GM18520 (cell line): ENCODE measurements around the gene TSHZ2.

ENCODE experiments used
- ATAC-seq: cut with Tn5 transposase; IDR thresholded peaks from one replicate; pipeline ENCODE4 v1.9.1; 2021; ENCODE audit not compliant: unreplicated experiment

TSHZ2 gene

GRCh38 chr20:53059848-53060247, 87.7 kb downstream of the TSHZ2 start:
- ATAC-seq: no peak

- ATAC-seq: no peak
Measured at GRCh38 chr20:53061192-53062108, 89.3 kb downstream of the TSHZ2 start.

GRCh38 chr20:53064935-53065334, 92.8 kb downstream of the TSHZ2 start:
- no peak for ATAC-seq

DNA sequence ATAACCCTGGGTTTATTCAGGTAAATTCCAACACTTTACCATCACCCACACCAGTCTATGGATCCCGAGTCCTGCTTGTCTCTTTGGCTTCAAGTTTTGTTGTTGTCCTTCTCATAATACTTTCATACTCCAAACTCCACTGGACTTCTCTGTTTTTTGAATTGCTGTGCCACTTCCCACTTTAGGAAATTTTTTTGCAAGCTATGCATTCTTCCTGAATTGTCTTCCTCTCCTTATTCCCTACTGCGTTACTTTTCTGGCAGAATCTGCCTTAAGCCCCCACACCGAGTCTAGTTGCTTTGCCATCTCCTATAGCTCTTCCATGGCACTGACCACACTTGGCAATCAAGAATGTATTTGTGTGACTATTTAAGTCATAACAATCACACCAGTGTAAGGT, 96.1 kb downstream of the TSHZ2 start:
- ATAC-seq: no peak

GRCh38 chr20:53069132-53069531, 97.0 kb downstream of the TSHZ2 start:
- ATAC-seq: no peak

- ATAC-seq: no peak
Measured at GRCh38 chr20:53070224-53070623, 98.1 kb downstream of the TSHZ2 start.

- no peak for ATAC-seq
Measured at GRCh38 chr20:53070706-53071392, 98.7 kb downstream of the TSHZ2 start.

DNA sequence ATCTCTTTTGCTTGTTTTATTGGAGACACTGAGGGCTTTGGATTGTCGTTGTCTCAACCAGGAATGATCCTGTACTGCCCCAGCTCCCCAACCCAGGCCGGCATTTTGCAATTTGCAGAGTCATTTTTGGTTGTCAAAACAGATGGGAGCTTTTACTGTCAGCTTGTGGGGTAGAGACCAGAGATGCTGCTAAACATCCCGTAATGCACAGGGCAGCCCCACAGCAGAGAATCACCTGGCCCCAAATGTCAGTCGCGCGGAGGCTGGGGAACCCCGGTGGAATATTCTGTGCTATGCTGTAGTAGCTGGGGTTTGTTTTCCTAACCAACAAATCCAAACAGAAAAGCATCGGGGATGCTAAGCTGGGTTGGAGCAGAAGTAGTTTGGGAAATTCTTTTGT, 99.7 kb downstream of the TSHZ2 start:
- no peak for ATAC-seq

- no peak for ATAC-seq
Measured at GRCh38 chr20:53072923-53073579, 100.9 kb downstream of the TSHZ2 start.

DNA sequence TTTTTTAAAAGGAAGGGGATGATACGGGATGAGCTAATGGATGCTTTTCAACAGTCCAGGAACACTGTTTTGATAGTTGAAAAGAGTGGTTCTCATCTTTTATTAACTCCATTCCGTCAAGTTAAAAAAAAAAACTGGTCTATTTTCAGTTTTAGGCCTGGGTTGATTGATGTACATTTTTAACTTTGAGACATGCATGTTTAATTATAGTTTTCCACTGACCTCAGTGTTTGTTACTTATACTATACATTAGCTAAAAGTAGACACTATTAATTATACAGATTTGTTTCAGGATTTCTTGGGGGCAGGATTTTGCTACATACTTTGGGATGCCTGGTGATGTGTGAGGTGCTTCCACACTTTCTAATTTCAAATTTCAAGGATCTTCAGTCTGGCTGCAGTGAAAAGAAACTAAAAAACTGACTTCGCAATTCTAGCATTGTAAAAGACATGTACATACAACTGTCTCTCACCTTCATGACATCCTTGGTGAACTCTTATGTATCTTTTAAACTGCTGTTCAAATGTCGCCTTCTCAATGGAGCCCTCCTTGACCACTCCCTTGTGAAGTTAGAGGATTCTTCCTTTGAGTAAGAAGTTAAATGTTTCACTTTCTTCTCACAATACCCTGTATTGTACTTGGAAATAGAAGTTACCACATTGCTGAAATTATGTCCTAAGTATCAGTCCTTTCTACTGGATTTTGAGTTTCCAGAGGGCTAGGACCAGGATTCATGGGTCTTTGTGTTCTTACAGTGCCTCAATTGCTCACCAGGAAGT, 101.7 kb downstream of the TSHZ2 start:
- no peak for ATAC-seq

DNA sequence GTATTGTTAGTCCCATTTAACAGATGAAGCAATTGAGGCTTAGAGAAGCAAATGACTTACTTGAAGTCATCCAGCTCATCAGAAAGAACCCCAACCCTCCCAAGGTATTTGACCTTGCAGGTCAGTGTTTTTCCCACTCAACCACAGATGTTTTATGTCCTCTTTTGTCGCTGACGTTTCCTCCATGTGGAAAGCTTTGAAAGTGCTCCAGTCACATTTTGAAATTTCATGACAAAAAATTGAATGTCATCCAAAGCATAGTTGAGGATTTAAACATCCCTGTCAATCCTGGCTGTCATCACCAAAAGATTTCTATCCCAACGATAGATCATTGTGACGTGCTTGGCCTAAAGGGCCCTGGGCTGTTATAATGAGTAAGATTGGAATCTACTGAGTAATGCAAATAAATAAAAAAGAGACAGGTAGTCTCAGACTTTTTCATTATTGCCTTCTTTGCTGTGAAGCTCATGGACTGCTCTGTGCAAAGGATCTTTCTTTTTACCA, 102.7 kb downstream of the TSHZ2 start:
- ATAC-seq: no peak

DNA sequence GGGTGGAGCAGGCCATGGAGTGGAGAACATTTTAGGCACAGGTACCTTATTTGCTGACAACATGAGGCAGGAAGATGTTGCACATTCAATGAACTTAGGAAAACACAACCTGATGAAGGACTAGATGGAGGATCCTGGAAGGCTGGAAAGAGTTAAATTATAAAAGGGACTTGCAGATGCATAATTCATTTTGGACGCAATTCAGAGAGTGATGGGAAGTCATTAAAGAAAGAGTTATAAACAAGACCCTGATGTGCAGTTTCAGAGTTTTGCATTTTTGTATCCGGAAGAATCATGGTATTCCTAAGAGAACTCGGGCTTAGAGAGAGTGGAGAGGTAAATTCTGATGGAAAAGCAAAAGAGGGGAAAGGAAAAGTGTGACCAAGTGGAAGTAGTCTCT, 104.5 kb downstream of the TSHZ2 start:
- ATAC-seq: no peak

DNA sequence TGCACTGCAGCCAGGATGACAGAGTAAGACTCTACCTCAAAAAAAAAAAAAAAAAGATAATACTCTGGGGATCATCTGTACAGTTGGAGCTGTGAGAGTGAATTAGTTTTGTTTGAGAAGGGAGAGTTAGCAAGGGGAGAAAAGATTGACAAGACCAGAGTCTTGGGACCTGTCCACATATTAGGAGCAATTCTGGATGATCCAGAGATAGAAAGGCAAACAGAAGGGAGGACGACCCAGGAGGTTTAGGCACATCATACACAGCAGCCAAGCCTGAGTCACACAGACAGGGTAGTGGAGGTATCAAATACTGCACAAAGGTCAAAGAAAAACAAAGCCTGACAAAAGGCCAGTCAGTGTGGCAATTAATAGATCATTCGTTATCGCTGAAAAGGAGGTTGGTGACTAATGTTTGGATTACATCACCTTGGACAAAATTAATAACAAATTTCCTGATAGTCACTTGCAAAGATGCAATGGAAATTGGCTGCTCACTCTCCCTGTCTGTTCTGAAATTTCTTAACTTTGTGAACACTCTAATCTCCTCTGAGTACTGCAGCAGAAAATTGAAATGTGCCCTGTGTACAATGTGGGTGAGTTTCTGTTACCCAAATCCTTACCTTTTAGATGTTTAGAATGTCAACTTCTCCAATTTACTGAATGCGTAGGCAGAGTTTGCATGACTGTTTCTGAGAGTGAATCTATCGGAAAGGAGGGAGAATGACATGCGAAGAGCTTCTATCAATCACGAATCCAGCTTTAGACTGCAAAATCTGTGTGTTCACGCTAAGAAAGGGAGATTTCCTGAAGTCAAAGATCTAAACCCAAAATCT, 105.4 kb downstream of the TSHZ2 start:
- ATAC-seq: no peak

- no peak for ATAC-seq
Measured at GRCh38 chr20:53078761-53079160, 106.6 kb downstream of the TSHZ2 start.

GRCh38 chr20:53079261-53079691, 107.1 kb downstream of the TSHZ2 start:
- ATAC-seq: no peak

DNA sequence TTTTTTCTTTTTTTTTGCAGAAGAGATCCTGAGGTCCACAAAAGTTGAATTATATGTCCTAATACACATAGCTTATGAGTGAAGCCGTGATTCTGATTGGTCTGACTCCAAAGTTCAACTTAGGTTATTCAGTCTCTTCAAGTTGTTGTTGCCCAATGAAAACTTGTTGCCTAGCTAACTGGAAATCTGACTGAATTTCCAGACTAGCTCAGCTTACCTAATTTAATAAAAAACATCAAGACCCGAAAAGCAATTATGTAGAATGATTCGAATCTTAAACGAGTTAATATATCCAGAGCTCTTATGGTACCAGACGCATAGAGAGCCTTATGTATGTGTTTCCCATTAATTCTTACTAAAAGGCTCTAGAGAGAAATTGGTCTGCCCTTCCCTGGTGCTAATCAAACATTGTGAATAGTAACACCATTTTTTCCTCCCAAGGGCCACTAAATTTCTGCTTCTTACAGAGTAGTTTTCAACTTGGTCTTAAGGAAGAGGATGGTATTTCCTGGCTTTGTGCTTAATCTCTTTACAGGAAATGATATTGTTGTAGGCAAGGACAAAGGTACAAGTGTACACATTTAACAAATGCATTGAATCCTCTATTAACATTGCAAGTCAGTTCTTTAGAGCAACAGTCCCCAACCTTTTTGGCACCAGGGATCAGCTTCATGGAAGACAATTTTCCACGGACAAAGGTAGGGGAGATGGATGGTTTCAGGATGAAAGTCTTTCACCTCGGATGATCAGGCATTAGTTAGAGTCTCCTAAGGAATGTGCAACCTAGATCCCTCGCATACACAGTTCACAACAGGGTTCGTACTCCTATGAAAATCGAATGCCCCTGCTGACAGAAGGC, 107.9 kb downstream of the TSHZ2 start:
- ATAC-seq: no peak

DNA sequence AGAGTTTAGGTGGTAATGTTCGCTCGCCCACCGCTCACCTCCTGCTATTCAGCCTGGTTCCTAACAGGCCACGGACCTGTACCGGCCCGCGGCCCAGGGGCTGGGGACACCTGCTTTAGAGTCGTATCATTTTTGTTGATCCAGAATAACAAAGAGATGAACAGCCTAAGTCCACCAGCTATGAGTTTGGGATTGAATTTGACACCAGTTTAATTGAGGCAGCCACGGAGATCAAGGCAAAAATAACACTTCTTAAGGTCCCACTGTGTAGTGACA, 108.5 kb downstream of the TSHZ2 start:
- no peak for ATAC-seq

GRCh38 chr20:53080969-53081871, 109.1 kb downstream of the TSHZ2 start:
- no peak for ATAC-seq
